Stimulated activated CD4-positive, alpha-beta T cell treated with anti-CD3 and anti-CD28 coated beads, Interleukin-4, amount 100 ng/mL, for 4 hours (primary cell): Measurements from ENCODE around the gene AGXT2.
"Not testable (repeated sequence)": the region's sequence is repeated elsewhere in the genome, so short reads cannot be mapped to it uniquely, and the experiment has no call there.

Source experiments
- DNase-seq, 2 experiments: peaks; one replicate each; pipeline ENCODE4 v3.0.0-alpha.2; 2020

Gene AGXT2

GRCh38 chr5:35050541-35051126 lies 2.9 kb upstream of the AGXT2 start:
- DNase-seq, result no peak

DNA sequence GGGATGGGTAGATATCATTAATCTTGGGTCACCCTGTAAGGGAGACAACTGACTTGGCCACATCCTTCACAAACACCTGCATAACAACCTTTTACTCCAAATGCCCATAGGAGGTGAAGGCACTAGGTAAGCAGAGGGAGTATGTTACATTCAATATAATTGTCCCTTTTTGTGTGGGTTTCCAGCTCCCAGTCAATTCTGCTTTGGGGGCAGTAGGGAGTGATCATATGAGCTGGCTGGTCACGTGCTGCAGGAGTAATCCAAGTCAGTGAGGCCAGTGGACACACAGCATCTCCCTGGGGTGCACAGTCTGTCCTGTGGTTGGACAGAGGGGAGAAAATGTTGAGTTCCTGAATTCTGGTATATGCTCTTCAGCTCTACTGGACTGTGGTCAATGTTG lies 1.2 kb upstream of the AGXT2 start:
- no peak for DNase-seq

- no peak for DNase-seq
These were observed 975 bp downstream of the AGXT2 start for GRCh38 chr5:35046774-35047173.

GRCh38 chr5:35045280-35045679 lies 2.5 kb downstream of the AGXT2 start:
- no peak for DNase-seq

DNA sequence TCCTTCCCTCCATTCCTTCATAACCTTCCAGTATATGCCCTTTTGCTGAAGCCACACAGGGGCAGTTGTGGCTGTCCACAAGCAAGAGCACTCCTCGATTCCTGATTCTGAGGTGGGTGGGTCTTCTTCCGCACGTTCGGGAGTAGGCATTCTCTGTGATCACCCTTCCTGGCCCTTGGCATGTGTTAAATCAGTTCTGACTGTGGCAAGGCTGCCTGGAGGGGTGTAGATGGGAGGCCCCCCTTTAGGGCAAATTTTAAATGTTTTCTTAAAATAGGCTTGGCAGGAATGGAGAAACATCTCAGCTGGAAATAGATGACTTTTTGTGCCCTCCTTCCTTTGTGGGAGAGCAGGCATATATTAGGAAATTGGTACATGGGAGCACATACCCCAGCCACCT lies 3.1 kb downstream of the AGXT2 start:
- no peak for DNase-seq

GRCh38 chr5:35042781-35043180 lies 5.0 kb downstream of the AGXT2 start:
- DNase-seq, result no peak

- DNase-seq, result no peak
These were observed 6.5 kb downstream of the AGXT2 start for GRCh38 chr5:35041261-35041660.

DNA sequence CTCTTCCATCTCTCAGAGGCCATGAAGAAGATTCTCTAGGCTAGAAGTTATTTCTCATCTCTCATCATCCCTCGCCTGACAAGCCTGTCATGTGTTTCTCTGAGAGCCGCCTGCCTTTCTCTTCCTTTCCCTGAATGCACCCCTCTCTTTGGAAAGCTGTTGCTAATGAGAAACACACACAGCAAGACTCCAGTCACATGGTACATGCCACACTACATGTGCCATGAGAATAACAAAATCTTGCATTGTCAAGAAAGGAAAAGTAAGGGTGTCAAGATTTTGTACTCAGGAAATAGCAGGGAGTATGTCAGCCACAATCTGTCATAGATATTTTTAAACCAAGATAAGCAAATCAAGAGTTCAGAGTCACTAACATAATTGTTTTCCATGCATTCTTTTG lies 8.9 kb downstream of the AGXT2 start:
- no peak for DNase-seq

DNA sequence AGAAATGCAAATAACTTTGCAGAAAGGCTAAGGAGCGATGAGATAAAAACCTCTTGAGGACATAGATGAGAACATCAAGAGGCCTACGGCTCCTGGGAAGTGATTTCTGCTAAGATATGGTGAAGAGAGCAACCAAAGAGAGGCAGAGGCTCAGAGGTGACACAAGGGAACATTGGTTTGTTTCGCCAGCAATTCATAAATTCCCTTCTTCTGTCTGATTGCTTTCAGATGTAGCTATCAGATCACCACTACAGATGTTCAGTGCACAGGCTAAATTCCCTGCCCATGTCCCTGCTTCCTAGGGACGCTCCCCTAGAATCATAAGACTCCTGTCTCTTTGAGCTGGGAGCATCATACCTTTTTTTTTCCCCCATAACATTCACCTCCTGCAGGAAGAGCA lies 11.2 kb downstream of the AGXT2 start:
- DNase-seq, result no peak

- DNase-seq, result not testable (repeated sequence)
These were observed 11.8 kb downstream of the AGXT2 start for GRCh38 chr5:35035929-35036328.

GRCh38 chr5:35035271-35035670 lies 12.5 kb downstream of the AGXT2 start:
- DNase-seq, result no peak

DNA sequence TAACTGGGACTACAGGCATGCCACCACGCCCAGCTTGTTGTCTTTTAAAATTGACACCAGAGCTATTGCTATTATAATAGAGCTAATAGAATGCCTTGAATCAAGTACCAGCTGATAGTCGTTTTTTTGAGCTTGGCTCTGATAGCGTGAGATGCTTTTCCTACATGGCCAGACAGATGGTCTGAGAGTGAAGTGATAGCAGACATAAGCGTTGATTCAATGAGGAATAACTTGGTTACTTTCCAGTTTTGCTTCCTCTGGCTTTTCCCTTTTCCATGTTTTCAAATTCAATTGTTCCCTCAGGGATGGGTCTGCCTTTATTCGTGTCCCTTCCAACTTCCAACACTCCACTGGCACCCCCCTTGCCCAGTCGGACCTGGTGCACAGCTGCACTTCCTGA lies 15.4 kb downstream of the AGXT2 start:
- no peak for DNase-seq

GRCh38 chr5:35031276-35031675 lies 16.5 kb downstream of the AGXT2 start:
- no peak for DNase-seq

DNA sequence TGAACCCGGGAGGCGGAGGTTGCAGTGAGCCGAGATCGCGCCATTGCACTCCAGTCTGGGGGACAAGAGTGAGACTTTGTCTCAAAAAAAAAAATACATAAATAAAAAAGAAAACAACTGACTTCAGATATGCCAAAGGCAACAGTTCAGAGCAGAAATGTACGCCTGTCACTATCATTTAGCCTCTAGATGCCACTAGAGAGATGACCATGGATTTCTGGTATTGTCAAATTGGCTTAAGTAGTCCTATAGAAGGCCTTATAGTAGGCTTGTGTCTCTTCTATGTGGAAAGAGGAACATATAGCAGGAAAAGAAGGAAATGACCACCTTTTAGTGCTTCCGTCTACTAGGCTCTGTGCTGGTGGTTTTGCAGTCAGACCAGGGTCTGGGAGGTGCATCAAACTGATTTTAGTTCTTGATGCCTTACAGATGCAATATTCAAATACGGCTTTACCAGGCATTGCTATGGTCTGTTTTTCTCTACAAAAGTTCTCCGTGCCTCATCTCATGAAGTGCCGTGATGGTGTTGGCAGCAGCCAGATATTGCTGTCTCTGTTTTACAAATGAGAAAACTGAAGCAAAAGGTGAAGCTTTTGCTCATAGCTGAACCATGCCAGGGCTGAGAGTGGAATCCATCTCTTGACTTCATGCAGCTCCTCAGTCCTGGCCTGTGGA lies 17.2 kb downstream of the AGXT2 start:
- no peak for DNase-seq

GRCh38 chr5:35029333-35029732 lies 18.4 kb downstream of the AGXT2 start:
- no peak for DNase-seq

GRCh38 chr5:35026941-35027340 lies 20.8 kb downstream of the AGXT2 start:
- no peak for DNase-seq

GRCh38 chr5:35026280-35026840 lies 21.4 kb downstream of the AGXT2 start:
- no peak for DNase-seq

GRCh38 chr5:35024911-35025510 lies 22.7 kb downstream of the AGXT2 start:
- DNase-seq, result no peak

DNA sequence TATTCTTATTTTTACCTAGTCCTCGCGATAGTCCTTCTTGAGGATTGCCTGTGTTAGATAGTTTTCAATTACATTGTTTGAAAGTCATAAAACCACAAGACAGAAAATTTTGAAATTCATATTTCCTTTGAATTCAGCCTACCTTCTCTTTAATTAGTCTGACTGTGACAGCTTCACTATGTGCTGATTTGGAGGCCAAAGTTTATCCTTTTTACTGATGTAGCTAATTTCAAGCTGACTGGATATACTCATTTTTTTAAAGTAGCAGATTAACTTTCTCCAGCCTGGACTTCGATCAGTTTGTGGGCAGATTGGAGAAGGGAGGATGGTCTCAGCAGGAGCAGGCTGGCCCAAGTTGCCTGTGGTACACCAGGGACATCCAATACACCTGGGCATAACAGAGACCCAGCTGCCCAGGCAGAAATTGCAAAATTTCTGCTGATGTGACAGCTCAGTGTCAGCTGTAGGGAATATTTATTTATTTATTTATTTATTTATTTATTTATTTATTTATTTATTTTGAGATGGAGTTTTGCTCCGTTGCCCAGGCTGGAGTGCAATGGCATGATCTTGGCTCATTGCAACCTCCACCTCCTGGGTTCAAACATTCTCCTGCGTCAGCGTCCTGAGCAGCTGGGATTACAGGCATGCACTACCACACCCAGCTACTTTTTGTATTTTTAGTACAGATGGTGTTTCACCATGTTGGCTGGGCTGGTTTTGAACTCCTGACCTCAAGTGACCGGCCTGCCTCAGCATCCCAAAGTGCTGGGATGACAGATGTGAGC lies 24.2 kb downstream of the AGXT2 start:
- no peak for DNase-seq

DNA sequence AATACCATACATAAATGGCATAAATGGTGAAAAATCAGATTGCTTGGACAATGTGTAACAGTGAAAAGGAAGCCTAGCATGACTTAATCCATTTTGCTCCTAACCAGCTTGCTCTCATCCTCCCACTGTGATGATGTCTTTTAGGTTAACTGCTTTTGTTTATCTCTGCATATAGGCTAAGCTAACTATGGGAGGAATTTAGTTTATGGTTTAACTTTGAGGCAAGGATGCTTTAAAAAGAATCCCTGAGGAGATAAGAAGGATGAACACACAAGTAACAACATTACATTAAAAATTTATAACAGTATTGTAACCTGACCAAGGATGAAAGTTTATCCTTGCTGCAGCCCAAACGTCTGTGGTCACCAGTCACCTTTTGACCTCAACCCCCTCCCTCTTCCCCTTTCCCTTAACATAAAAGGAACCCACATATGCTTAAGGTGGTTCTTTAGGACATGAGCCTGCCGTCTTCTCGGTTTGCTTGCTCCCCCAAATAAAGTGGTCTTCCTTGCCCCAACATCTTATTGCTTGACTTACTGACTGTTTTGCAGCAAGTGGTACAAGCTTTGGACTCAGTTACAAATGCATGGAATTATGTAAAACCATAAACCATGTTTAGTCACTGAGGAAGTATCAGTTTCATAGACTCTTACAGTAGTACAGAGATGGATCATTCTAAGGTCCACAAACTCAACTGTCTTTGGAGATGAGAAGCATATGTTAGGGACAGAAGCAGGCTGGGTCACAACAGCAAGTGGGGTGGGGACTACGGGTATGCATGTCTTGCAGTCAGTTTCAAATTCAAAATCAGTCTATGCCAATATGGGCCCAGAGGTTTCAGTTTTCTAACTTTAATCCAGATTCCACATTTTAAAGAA lies 31.3 kb downstream of the AGXT2 start:
- no peak for DNase-seq

DNA sequence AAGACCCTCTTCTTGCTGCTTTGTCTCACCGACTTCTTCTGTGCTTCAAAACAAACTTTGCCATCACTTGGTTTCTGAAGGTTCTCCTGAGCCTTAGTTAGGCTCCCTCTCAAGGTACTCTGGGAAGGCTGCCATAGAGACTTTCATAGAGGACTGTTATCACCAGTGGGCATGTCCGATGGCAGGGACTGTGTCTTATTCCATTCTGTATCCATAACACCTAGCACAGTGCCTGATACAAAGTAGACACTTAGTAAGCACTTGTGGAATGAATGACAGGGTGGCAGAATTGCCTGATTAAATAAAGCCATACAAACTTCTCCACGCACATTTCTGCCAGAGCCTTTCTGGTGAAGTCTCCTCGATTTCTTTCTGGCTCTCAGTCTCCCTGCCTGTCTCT lies 32.7 kb downstream of the AGXT2 start:
- DNase-seq, result no peak

DNA sequence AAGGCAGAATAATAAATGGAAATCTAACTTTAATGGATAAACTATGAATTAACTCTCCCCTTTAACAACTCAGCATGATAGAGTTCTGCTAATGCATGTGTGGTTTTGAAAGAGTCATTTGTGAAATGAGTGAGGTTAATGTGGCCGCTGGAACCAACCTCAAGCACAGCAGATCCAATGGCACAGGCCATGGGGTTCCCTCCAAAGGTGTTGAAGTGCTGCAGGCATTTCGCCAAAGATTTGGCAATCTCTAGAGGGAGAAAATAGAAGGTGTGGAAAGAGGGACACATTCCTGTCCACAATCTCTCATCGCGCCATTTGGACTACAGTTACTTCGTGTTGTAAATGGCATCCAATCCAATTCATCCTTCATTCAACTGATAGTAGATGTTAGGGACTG lies 35.0 kb downstream of the AGXT2 start:
- no peak for DNase-seq

GRCh38 chr5:35012365-35012764 lies 35.4 kb downstream of the AGXT2 start:
- DNase-seq, result no peak
